Middle frontal gyrus (tissue), 1 donor: ENCODE results near the gene TUBAL3.

ENCODE experiments used
- DNase-seq: peaks from one replicate; pipeline ENCODE4 v3.0.0-alpha.2; 2015; ENCODE audit warnings: low spot score; ENCODE audit errors: extremely low spot score

The TUBAL3 gene

GRCh38 chr10:5404208-5405041 lies at the start of gene TUBAL3:
TSS of gene TUBAL3 (minus strand) at chr10:5404828. CDS start at chr10:5404792, 36 bp downstream.
- no peak for DNase-seq

GRCh38 chr10:5453749-5454489 lies 49.3 kb upstream of the TUBAL3 start:
- DNase-seq = no peak

GRCh38 chr10:5450605-5451384 lies 46.2 kb upstream of the TUBAL3 start:
- DNase-seq = no peak

- DNase-seq = no peak
Measured at GRCh38 chr10:5449823-5450222, 45.2 kb upstream of the TUBAL3 start.

- no peak for DNase-seq
Measured at GRCh38 chr10:5449227-5449626, 44.6 kb upstream of the TUBAL3 start.

GRCh38 chr10:5448333-5449001 lies 43.8 kb upstream of the TUBAL3 start:
- DNase-seq = no peak

GRCh38 chr10:5447611-5448071 lies 43.0 kb upstream of the TUBAL3 start:
- DNase-seq = no peak

GRCh38 chr10:5447056-5447455 lies 42.4 kb upstream of the TUBAL3 start:
- DNase-seq = no peak

- no peak for DNase-seq
Measured at GRCh38 chr10:5446390-5446926, 41.8 kb upstream of the TUBAL3 start.

- no peak for DNase-seq
Measured at GRCh38 chr10:5445006-5445405, 40.4 kb upstream of the TUBAL3 start.

- no peak for DNase-seq
Measured at GRCh38 chr10:5443429-5443828, 38.8 kb upstream of the TUBAL3 start.

GRCh38 chr10:5442990-5443370 lies 38.4 kb upstream of the TUBAL3 start:
- DNase-seq = no peak

- DNase-seq = peak; percentile 32
Measured at GRCh38 chr10:5442065-5442989, 37.7 kb upstream of the TUBAL3 start.

GRCh38 chr10:5441106-5441505 lies 36.5 kb upstream of the TUBAL3 start:
- no peak for DNase-seq

GRCh38 chr10:5440206-5440605 lies 35.6 kb upstream of the TUBAL3 start:
- DNase-seq = no peak

- no peak for DNase-seq
Measured at GRCh38 chr10:5435328-5435727, 30.7 kb upstream of the TUBAL3 start.

- no peak for DNase-seq
Measured at GRCh38 chr10:5434017-5434753, 29.6 kb upstream of the TUBAL3 start.

GRCh38 chr10:5433182-5433581 lies 28.6 kb upstream of the TUBAL3 start:
- no peak for DNase-seq

- no peak for DNase-seq
Measured at GRCh38 chr10:5428133-5428532, 23.5 kb upstream of the TUBAL3 start.
